ENCODE data around the gene ATP5ME.
"Not testable (repeated sequence)": the region's sequence is repeated elsewhere in the genome, so short reads cannot be mapped to it uniquely, and the experiment has no call there.

ATP5ME gene, protein sequence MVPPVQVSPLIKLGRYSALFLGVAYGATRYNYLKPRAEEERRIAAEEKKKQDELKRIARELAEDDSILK

DNA sequence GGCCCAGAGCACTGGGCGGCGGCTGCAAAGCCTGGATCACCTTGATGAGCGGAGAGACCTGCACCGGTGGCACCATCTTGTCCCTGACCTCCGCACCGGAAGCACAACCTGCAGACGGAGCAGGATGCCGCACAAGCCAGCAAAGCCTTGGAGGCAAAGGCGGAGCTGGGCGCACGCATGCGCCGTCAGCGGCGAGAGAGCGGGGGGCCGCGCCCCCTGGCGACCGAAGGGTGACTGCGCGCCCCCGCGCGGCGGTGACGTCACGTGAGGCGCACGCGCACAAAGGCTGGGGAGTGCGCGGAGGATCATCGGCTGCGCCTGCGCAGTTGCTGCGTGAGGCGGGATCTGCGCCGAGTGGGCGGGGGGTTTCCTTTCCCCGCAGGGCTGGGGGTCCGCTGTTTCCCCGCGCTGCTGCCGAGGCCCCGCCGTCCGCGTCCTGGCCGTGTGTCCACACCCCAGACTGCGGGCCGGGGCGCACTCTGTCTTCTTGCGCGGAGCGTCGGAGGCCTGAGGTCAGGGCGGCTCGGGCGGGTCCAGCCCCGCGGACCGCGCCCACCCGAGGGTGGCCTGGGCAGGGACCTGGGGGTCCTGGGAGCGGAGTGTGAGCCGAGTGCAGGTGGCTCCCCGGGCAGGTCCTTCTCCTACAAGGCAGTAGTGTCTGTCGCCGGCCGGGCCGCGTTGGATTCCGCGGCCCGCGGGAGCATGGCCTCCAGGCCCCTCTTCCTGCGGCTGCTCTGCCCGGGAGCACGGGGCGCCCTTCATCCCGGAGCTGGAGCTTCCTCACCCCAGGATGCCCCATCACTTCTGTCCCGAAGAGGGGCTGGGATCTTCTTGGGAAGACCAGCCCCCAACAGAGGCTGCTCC lies at the start of gene ATP5ME, which contains the start of gene MYL5:
Gene ATP5ME, minus strand, starts transcription at position 105 of the 864 bp plus-strand sequence. Its CDS starts 29 bp downstream, at position 76.
Gene MYL5, plus strand, starts transcription at position 371 of the 864 bp plus-strand sequence. CDS start 3,485 bp downstream, outside the sequence.
- peak; percentile 96 for DNase-seq

DNA sequence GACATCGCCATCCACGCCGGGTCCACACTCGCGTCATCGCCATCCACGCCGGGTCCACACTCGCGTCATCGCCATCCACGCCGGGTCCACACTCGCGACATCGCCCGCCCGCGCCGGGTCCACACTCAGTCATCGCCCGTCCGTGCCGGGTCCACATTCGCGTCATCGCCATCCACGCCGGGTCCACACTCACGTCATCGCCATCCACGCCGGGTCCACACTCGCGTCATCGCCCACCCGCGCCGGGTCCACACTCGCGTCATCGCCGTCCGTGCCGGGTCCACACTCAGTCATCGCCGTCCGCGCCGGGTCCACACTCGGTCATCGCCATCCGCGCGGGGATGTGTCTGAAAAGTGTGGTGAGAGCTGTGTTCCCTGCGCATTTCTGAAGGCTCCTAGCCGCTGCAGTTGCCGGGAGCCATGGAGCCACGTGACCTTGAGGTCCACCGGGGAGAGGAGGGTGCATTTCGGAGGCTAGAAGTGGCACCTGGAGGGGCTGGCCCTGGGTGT lies 48.8 kb upstream of the ATP5ME start:
- DNase-seq: no peak

DNA sequence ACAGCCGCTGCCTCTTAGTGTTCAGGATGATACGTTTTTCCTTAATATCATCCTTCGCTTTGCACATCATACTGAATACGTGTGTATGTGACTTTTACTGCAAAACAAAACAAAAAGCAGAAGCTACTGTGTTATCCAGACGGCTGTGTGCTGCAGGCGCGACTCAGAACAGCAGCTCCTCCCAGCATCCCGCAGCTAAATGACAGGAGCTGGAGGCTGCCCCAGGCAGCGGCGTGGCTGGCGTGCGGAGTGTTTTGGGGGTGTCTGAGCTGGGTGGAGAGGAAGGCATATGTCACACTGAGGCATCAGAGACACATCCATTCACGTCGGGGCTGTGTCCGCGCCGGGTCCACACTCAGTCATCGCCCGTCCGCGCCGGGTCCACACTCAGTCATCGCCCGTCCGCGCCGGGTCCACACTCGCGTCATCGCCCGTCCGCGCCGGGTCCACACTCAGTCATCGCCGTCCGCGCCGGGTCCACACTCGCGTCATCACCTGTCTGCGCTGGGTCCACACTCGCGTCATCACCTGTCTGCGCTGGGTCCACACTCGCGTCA lies 48.2 kb upstream of the ATP5ME start:
- DNase-seq: no peak

DNA sequence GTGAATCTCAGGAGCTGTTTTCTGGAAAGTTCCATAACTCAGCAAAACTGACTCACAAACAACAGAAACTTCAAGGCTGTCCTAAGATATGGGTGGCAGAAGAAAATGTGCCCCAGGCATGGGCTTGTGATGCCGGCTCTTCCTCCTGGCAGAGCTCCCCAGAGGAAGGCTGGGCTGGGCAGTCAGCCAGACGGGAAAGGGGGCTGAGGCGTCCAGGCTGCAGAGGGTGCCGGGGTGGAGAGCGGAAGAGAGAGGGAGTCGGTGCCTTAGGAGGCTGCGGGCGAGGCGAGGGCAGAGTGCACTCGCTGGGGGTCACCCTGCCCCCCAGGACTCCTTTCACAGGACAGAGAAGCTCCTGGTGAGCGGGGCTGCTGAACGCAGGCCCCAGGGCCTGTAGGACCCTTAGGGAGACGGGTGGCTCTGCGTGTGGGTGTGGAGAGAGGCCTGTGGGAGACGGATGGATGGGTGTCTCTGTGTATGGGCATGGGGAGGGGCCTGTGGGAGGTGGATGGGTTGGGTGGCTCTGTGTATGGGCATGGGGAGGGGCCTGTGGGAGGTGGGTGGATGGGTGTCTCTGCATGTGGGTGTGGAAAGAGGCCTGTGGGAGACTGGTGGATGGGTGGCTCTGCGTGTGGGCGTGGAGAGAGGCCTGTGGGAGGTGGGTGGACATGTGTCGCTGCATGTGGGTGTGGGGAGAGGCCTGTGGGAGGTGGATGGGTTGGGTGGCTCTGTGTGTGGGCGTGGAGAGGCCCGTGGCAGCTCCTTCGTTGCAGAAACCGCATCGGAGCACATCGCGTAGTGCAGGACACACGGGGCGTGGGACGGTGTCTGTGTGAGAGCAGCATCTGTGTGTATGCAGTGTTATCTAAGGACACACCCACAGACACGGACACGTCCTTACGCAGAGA lies 47.4 kb upstream of the ATP5ME start:
- no peak for DNase-seq

DNA sequence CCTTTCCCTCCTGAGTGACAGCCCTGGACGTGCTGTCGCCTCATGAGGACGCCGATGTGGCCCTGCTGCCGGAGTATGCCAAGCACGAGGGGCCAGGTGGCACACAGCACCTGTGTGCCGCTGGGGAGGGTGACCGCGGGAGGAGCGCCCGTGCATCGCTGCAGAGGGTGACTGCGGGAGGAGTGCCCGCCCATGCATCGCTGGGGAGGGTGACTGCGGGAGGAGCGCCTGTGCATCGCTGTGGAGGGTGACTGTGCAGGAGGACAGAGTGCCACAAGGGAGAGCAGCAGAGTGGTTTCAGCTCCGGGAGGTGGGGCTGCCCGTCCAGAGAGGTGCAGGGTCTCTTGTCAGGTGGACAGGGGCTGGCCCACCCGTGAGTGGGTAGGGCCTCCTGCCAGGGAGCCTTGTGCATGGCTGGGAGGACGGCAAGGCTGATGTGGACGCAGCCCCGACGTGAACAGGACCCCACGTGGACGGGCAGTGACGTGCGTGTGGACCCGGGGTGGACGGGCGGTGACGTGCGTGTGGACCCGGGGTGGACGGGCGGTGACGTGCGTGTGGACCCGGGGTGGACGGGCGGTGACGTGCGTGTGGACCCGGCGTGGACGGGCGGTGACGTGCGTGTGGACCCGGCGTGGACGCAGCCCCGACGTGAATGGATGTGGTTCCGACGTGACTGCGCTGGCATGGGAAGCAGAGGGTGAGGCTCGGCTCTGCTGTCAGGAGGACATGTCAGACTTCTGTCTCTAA lies 46.2 kb upstream of the ATP5ME start:
- no peak for DNase-seq

DNA sequence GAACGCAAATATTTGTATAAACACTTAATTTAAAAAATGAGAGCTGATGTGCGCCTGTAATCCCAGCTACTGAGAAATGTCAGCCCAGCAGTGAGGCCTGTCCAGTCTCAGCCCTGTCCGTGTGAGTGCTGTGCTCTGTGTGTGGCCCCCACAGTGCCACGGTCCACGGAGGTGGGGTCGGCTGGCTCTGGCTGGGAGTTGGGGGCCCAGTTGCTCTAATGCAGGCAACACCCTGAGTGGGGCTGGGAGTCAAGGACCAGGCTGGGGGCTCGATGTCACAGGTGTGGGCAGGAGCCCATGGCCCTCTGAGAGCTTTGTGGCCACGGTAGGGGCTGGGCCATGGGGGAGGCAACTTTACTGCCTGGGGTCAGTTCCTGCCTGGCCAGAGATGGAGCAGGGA lies 44.4 kb upstream of the ATP5ME start:
- no peak for DNase-seq

DNA sequence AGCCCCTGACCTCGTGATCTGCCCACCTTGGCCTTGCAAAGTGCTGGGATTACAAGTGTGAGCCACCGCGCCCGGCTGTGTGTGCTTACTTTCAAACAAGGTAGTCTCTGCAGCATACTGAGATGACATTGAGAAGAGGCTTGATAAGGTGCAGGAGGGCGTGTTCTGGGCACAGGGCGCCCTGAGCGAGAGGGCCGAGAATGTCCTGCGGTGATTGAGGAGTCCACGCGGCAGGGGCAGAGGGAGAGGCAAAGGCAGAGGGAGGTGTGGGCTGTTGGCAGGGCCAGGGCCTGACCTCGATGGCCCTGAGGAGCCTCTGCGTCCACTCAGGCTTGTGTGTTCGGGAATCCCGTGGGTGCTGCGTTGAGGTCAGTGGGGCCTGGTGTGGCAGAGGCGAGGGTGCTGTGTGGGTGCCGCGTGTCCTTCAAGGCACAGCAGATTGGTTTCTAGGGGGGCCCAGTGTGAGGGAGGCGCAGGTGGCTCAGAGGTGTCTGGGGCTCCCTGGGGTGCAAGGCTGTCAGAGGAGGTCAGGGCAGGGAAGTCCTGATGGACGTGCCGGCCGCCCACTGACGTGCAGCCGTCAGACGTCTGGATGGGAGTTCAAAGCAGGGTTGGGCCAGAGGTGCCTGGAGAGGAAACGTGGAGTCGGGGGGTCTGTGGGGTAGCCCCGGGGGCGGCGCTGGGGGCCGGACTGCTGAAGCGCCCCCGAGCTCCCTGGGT lies 43.7 kb upstream of the ATP5ME start:
- DNase-seq: no peak

DNA sequence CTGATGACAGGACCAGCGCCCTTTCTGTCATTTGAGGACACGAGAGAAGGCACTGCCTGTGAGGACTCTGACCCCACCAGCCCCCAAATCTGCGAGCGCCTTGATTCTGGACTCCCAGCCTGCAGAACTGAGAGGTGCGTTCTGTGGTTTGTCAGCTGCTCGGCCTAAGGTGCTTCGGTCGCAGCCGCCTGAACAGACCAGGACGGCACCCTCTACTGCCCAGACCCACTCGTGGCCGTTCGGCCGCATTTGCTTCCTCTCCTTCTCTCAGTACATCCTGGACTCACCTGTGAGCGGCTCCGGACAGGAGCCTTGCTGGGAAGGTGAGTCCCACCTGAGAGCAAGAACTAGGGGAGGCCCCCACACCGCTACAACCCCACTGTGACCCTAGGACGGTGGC lies 40.0 kb upstream of the ATP5ME start:
- DNase-seq: no peak

DNA sequence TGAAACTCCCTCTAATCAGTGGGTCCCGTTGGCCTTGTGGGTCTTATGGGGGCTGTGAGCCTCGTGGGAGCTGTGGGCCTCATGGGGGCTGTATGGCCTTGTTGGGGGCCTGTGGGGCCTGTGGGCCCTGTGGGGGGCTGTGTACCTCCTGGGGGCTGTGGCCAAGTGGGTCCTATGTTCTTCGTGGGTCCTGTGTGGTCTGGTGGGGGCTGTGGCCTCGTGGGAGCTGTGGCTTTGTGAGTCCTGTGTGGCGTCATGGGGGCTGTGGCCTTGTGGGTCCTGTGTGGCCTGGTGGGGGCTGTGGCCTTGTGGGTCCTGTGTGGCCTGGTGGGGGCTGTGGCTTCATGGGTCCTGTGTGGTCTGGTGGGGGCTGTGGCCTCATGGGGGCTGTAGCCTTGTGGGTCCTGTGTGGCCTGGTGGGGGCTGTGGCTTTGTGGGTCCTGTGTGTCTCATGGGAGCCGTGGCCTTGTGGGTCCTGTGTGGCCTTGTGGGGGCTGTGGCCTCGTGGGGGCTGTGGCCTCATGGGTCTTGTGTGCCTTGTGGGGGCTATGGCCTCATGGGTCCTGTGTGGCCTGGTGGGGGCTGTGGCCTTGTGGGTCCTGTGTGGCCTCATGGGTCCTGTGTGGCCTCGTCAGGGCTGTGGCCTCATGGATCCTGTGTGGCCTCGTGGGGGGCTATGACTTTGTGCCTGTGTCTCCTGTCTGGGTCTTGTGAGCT lies 39.0 kb upstream of the ATP5ME start:
- DNase-seq: no peak

DNA sequence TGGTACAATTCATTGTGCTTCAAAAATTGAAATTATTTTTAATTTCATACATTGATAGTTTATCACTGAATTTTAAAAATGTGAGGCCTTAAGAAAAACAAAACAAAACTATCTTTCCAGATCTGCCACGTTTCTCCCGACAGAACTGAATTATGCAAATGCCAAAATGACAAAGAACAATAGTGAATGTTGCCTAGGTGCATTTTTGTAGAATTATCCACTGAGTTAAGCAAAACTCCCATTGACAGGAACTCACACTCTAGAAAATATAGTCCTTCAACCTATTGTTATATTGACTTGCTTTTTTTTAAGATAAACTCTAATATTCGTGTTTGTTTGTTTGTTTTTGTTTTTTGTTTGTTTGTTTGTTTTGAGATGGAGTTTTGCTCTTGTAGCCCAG lies 38.0 kb upstream of the ATP5ME start:
- DNase-seq: no peak

DNA sequence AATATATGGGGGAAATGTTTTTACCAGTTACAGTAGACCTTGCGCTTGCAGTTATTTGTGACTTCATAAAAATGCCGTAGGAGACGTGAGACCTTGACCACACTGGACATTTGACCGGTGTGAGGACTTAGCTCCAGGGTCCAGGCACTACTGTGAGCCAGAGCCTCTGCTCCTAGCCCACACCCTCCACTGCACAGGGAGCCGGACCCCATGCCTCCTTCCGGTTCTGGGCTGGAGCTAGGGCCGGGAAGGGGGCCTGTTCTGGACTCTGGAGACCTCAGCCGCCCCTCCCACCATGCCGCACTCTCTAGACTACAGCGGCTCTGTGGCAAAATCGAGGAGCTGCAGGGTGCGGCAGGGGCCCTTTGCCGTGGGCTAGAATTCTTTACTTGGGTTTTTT lies 36.8 kb upstream of the ATP5ME start:
- DNase-seq: no peak

DNA sequence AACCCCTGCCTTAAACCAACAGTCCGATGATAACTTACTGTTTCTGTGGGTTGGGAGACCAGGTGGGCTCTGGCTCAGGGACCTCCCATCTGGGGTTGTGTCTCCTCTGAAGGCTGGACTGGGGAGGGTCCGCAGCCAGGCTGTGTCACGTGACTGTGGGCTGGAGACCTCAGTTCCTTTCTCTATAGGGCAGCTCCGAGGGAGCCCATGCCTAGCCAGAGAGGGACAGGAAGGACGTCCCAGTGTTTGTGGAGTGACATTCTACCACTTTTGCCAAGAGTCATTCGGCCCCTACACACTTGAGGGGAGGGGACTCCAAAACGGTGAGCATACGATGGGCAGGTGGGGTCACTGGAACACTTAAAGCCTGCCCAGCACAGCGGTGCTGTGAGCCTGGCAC lies 36.0 kb upstream of the ATP5ME start:
- no peak for DNase-seq

DNA sequence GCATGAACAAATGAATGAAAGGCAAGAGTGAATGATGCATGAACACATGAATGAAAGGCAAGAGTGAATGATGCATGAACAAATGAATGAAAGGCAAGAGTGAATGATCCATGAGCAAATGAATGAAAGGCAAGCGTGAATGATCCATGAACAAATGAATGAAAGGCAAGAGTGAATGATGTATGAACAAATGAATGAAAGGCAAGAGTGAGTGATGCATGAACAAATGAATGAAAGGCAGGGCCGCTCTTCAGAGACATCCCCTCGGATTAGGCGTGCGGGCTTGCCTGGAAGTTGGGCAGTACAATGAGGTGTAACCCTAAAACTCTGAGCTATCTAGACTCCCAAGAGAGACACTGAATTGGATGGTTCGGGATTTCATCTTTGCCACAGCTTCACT lies 35.3 kb upstream of the ATP5ME start:
- no peak for DNase-seq

DNA sequence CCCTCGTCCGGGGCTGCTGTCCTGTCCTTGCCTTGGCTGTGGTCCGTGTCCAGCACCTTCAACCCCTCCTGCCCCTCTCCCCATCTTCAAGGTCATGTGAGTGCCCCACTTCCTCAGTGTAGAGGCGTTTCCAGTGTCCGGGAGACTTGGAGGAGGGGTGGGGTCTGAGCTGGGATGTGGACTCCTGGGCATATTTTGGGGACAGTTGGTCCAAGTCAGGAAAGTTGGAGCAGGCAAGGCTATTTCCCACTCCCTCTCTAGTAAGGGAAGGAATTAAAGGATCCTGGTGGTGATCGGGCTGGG lies 34.5 kb upstream of the ATP5ME start:
- DNase-seq: no peak

DNA sequence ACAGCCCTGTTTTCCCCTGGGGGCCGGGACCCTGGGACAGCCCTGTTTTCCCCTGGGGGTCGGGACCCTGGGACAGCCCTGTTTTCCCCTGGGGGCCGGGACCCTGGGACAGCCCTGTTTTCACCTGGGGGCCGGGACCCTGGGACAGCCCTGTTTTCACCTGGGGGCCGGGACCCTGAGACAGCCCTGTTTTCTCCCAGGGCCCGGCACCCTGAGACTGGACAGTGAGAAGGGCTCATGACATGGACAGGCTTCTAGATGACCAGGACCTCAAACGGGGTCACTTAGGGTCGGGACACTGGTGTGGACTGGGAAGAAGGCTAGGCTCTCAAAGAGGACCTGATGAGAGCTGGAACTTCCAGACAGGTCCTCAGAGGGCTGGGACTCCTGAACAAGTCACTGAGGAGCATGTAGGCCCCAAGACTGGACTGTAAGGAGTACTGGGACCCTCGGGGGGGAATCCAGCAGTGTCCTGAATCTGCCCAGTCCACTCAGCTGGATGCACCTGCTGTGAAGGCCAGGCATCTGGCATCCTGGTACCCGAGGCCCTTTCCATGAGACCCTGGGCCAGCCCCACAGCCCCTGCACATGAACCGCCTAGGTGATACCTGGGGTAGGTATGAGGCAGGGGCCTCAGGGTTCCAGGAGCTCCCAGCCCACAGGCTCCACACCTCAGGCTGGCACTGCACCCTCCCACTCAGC lies 34.0 kb upstream of the ATP5ME start:
- no peak for DNase-seq

DNA sequence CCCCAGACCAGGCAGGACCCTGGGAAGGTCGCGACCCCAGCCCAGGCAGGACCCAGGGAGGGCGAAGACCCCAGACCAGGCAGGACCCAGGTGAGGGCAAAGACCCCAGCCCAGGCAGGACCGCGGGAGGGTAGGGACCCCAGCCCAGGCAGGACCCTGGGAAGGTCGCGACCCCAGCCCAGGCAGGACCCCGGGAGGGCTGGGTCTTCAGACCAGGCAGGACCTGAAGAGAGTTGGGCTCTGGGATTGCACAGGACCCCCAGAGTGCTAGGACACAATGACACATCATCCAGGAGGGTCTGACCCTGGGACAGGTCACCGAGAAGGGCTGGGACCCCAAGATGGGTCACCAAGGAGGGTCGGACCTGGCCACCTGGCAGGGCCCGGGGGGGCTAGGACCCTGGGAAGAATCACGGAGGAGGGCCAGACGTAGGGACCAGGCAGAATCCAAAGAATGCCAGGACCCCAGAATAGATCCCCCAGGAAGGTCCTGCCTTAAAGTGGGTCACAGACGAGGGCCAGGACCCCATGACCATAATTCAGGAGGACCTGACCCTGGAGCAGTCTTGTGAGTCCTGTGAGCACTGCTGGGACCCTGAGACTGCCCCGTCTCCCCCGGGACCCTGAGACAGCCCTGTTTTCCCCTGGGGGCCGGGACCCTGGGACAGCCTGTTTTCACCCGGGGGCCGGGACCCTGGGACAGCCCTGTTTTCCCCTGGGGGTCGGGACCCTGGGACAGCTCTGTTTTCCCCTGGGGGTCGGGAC lies 32.9 kb upstream of the ATP5ME start:
- DNase-seq: no peak

DNA sequence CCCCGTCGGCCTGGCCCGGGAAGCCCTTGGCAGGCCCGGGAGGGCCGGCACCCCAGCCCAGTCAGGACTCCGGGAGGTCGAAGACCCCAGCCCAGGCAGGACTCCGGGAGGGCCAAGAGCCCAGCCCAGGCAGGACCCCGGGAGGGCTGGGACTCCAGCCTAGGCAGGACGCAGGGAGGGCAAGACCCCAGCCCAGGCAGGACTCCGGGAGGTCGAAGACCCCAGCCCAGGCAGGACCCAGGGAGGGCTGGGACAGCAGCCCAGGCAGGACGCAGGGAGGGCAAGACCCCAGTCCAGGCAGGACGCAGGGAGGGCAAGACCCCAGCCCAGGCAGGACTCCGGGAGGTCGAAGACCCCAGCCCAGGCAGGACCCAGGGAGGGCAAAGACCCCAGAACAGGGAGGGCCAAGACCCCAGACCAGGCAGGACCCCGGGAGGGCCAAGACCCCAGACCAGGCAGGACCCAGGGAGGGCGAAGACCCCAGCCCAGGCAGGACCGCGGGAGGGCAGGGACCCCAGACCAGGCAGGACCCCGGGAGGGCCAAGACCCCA lies 32.1 kb upstream of the ATP5ME start:
- DNase-seq: not testable (repeated sequence)

DNA sequence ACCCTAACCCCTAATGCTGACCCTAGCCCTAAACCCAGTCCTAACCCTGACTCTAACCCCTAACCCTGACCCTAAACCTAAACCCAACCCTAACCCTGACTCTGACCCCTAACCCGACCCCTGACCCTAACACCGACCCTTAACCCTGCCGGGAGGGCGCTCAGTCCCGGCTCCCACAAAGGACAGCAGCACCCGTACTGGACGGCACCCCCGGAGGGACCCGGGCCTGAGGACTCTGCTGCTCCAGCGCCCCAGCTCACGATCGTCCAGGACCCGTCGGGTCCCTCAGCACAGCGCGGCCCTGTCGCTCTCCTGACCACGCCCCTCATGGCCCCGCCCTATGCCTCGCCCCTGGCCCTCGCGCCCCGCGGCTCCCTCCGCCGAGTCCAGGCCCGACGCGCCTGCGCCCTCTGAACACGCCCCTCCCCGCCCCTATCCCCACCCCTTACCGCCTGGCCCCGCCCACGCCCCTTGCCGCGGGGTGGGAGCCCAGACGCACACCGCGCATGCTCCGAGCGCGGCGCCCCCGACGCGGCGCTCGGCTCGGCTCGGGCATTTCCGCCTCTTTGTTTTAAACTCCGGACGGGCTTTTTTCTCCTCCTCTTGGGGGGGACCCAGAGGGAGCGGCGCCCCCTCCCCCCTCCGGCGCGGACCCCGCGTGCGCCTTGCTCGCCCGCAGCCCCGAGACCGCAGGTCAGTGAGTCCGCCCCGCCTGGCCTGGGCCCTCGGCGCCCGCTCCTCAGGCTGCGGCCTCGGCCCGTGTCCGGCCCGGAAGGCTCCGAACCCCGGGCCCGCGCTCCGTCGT lies 31.4 kb upstream of the ATP5ME start, which contains the start of gene PCGF3:
Gene PCGF3, plus strand, starts transcription at position 555 of the 805 bp plus-strand sequence. CDS start 27,849 bp downstream, outside the sequence.
- peak; percentile 85 for DNase-seq
